Measurements from ENCODE around the gene VOPP1. TPM values are rescaled to one million over a fixed set of nuclear protein-coding genes. Genes with fewer than 3 reads are reported as not detected.

Gene VOPP1
- total and polyA plus RNA-seq, 2 donors (not counting 3 experiments of a cell fraction or from before 2014, with no cell fraction given), result 85.6 to 154 TPM

- no peak for DNase-seq (ENCODE audit: low read depth, low spot score)
- intact Hi-C loops (cut with micrococcal nuclease), result no loop called here
- Histone ChIP-seq H3K79me2 (ENCODE audit: control insufficient read depth, insufficient read depth, low read length) (peaks cover 11% of the 10 kb centered on the region), H3K36me3 (ENCODE audit: control insufficient read depth in 2 of 2, extremely low read depth in 1 of 2, insufficient read depth in 2 of 2, low read length in 2 of 2) (peaks cover 5 to 38% of the 10 kb centered on the region in 2 experiments), H3K9me3 (replicated peaks; ENCODE audit: control insufficient read depth, insufficient read depth, low read length) (no peaks in the 10 kb centered on the region), H3K4me1 (ENCODE audit: control insufficient read depth, extremely low read depth, insufficient read depth, low read length) (no peaks in the 10 kb centered on the region), H3K27ac (ENCODE audit: insufficient read depth, low read depth, low read length) (no peak overlapping the region), H3K9ac (replicated peaks; ENCODE audit: extremely low read depth, insufficient read depth, low read length) (no peak overlapping the region), H4K20me1 (replicated peaks; ENCODE audit: control insufficient read depth, extremely low read depth, insufficient read depth, low read length) (no peaks in the 10 kb centered on the region), H3K4me2 (ENCODE audit: insufficient read depth, low read length) (no peak overlapping the region), H2AFZ (ENCODE audit: low read depth, low read length) (no peak overlapping the region), H3K27me3 (ENCODE audit: control insufficient read depth in 2 of 2, insufficient read depth in 2 of 2, low read length in 2 of 2) (no peaks in the 10 kb centered on the region), H3K9me1 (replicated peaks; ENCODE audit: control insufficient read depth, extremely low read depth, insufficient read depth, low read length) (no peaks in the 10 kb centered on the region), H3K4me3 (replicated peaks in 1 of 3; ENCODE audit: insufficient read depth in 1 of 3, low read depth in 1 of 3, low read length in 3 of 3) (no peak overlapping the region)
- dilution Hi-C loops (cut with MboI; ENCODE audit: extremely low pct_ligation_motif_present, low sequenced_read_pairs), result no loop called here
- no TSS peak for BruUV-seq (replicated peaks)
- FAIRE-seq, result no peak
- TF ChIP-seq EZH2 (IDR thresholded peaks at IDR 0.05; ENCODE audit: borderline replicate concordance, low read depth, low read length, severe bottlenecking) (no peak), POLR2AphosphoS5 (IDR thresholded peaks at IDR 0.05; ENCODE audit: insufficient read depth, low read depth, low read length) (no peak), MAX (IDR thresholded peaks at IDR 0.05; ENCODE audit: insufficient read depth, insufficient read length) (no peak)
- ChIA-PET POLR2A (no interaction called here), CTCF (interaction anchor here (0.6 kb wide), 1 partner anchor 13 kb away, joined by 4 read pairs; no protein-coding TSS in a partner anchor)
These were observed 77.4 kb downstream of the VOPP1 start for GRCh38 chr7:55494951-55495350.

- Histone ChIP-seq H4K20me1 (replicated peaks; ENCODE audit: control insufficient read depth, extremely low read depth, insufficient read depth, low read length) (no peaks in the 10 kb centered on the region), H3K9me1 (replicated peaks; ENCODE audit: control insufficient read depth, extremely low read depth, insufficient read depth, low read length) (no peaks in the 10 kb centered on the region), H3K4me3 (replicated peaks in 1 of 3; ENCODE audit: insufficient read depth in 1 of 3, low read depth in 1 of 3, low read length in 3 of 3) (no peak overlapping the region), H3K4me2 (ENCODE audit: insufficient read depth, low read length) (no peak overlapping the region), H3K36me3 (ENCODE audit: control insufficient read depth in 2 of 2, extremely low read depth in 1 of 2, insufficient read depth in 2 of 2, low read length in 2 of 2) (peaks cover 5 to 40% of the 10 kb centered on the region in 2 experiments), H3K79me2 (ENCODE audit: control insufficient read depth, insufficient read depth, low read length) (peaks cover 3% of the 10 kb centered on the region), H2AFZ (ENCODE audit: low read depth, low read length) (no peak overlapping the region), H3K4me1 (ENCODE audit: control insufficient read depth, extremely low read depth, insufficient read depth, low read length) (no peaks in the 10 kb centered on the region), H3K9me3 (replicated peaks; ENCODE audit: control insufficient read depth, insufficient read depth, low read length) (no peaks in the 10 kb centered on the region), H3K27ac (ENCODE audit: insufficient read depth, low read depth, low read length) (no peak overlapping the region), H3K27me3 (ENCODE audit: control insufficient read depth in 2 of 2, insufficient read depth in 2 of 2, low read length in 2 of 2) (no peaks in the 10 kb centered on the region), H3K9ac (replicated peaks; ENCODE audit: extremely low read depth, insufficient read depth, low read length) (no peak overlapping the region)
- BruUV-seq (replicated peaks), result no TSS peak
- intact Hi-C loops (cut with micrococcal nuclease), result no loop called here
- FAIRE-seq, result no peak
- POLR2A ChIA-PET, result no interaction called here
- dilution Hi-C loops (cut with MboI; ENCODE audit: extremely low pct_ligation_motif_present, low sequenced_read_pairs), result no loop called here
- CTCF ChIA-PET, result no interaction called here
- no peak for TF ChIP-seq FOS (IDR thresholded peaks at IDR 0.05; ENCODE audit: borderline replicate concordance, insufficient read depth, low read length)
- TF ChIP-seq JUN (IDR thresholded peaks at IDR 0.05; ENCODE audit: borderline replicate concordance, insufficient read depth, insufficient read length, low read depth), result no peak
- no peak for TF ChIP-seq MYC (IDR thresholded peaks at IDR 0.05; ENCODE audit: low read depth, low read length)
- no peak for TF ChIP-seq GATA2 (IDR thresholded peaks at IDR 0.05; ENCODE audit: insufficient read depth, insufficient read length, low read depth, low read length)
- no peak for TF ChIP-seq POLR2A (IDR thresholded peaks at IDR 0.05; ENCODE audit: low read depth, low read length)
- no peak for TF ChIP-seq EZH2 (IDR thresholded peaks at IDR 0.05; ENCODE audit: borderline replicate concordance, low read depth, low read length, severe bottlenecking)
- TF ChIP-seq MAX (IDR thresholded peaks at IDR 0.05; ENCODE audit: insufficient read depth, insufficient read length), result no peak
- no peak for TF ChIP-seq CTCF (IDR thresholded peaks at IDR 0.05; ENCODE audit: extremely low read depth in 1 of 2, insufficient read depth in 1 of 2, low read depth in 1 of 2, low read length in 2 of 2)
- TF ChIP-seq POLR2AphosphoS5 (IDR thresholded peaks at IDR 0.05; ENCODE audit: insufficient read depth, low read depth, low read length), result no peak
- DNase-seq (ENCODE audit: low read depth, low spot score), result no peak
These were observed 78.9 kb downstream of the VOPP1 start for GRCh38 chr7:55493408-55493807.
